NCI-H187 (cell line): ENCODE results near the gene TBC1D1.
A peak's percentile ranks its signal among the peaks of the same experiment; 100 is the strongest.
"Not testable (repeated sequence)": the region's sequence is repeated elsewhere in the genome, so short reads cannot be mapped to it uniquely, and the experiment has no call there.

Source experiments
- DNase-seq, 2 experiments: peaks; one replicate each; lab custom pipeline; 2025; lab: John Stamatoyannopoulos, UW

The TBC1D1 gene

GRCh38 chr4:37889849-37890800 is 759 bp upstream of the TBC1D1 start:
- peak; percentile 41 to 47 for DNase-seq

DNA sequence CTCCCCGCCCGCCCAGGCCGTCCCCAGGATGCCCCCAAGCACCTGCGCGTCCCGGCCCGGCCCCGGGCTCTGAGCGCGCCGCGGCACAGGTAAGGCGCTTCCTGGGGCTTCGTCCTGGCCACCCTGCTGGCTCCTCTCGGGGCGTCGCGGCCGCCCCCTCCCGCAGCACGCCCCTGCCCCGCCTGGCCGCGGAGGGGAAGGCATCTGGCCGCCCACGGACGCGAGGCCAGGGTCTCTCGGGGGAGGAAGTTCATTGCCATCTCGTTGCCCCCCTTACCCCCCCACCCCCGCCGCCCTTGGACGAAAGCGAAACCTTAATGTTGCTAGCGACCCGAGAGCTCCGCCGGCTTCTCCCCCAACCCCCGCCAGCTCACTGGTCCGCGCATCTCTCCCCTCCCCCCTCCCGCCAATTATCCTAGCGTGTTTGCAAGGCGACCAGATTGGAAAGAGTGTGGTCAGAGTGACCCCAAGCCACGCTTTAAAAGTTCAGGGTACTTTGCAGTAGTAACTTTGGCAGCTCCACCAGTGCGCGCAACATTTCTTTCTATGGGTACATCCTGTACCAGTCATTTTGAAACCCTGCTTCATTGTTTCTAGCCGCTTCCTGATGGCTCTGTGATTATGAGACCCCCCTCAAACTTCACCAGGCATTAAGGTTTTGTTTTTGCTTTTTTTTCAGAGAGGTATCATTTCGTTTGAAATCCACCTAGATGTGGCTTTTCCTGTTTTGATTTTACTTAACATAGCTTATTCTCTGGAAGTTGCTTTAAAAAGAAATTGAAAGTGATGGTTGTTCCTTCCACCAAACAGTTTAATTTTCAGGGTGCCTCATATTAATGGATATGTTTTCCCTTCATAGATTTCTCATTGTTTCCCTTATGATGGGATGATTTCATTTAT is 626 bp downstream of the TBC1D1 start:
- DNase-seq: peak in 1 of 2 experiments; percentile 23

DNA sequence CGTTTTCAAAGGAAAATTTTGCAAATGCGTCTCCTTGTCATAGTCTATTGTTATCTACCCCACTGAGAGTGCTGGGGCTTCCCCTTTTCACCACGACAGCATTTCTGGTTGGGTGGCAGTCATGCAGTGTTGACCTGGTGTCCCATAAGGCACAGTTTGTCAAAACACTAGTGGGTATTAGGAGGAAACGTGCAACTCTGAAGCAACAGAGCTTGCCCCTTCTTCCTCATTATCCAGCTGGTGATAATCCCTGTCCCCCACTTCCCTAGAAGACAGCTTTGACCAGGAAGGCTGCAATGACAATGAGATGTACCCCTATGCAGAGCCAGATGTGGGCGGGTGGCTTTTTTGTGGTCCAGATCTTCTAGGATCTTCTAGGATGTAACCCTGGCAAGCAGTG is 1.8 kb downstream of the TBC1D1 start:
- DNase-seq: no peak

DNA sequence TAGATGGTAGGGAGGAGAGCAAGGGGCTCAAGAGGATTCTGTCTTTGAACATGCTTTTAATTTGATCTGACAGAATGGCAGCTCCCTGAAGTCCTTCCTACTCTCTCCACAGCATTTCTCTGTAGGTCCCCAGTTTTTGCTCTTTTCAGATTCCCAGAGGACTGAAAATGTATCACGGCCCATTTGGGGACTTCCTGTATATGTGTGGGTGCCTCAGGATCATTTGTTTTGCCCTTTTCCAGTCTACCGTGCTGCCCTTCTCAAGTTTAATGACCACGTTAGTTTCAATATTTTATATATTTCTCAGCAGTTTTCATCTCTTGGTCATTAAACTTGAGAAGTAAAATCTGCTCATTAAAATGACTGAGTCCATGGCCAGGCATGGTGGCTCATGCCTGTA is 2.3 kb downstream of the TBC1D1 start:
- no peak for DNase-seq

GRCh38 chr4:37895271-37895670 is 4.4 kb downstream of the TBC1D1 start:
- no peak for DNase-seq

- no peak for DNase-seq
Observed at GRCh38 chr4:37896206-37896860, 5.4 kb downstream of the TBC1D1 start.

DNA sequence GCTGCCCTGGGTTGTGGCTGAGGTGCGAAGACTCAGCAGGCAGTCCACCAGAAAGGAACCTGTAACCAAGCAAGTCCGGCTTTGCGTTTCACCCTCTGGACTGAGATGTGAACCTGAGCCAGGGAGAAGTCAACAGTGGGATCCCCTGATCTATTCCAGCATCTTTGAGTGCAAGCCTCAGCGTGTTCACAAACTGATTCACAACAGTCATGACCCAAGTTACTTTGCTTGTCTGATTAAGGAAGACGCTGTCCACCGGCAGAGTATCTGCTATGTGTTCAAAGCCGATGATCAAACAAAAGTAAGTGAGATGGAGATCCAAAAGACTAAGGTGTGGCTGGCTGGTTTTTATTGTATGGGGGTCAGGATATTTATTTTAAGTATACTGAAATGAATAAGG is 11.3 kb downstream of the TBC1D1 start:
- DNase-seq: no peak

DNA sequence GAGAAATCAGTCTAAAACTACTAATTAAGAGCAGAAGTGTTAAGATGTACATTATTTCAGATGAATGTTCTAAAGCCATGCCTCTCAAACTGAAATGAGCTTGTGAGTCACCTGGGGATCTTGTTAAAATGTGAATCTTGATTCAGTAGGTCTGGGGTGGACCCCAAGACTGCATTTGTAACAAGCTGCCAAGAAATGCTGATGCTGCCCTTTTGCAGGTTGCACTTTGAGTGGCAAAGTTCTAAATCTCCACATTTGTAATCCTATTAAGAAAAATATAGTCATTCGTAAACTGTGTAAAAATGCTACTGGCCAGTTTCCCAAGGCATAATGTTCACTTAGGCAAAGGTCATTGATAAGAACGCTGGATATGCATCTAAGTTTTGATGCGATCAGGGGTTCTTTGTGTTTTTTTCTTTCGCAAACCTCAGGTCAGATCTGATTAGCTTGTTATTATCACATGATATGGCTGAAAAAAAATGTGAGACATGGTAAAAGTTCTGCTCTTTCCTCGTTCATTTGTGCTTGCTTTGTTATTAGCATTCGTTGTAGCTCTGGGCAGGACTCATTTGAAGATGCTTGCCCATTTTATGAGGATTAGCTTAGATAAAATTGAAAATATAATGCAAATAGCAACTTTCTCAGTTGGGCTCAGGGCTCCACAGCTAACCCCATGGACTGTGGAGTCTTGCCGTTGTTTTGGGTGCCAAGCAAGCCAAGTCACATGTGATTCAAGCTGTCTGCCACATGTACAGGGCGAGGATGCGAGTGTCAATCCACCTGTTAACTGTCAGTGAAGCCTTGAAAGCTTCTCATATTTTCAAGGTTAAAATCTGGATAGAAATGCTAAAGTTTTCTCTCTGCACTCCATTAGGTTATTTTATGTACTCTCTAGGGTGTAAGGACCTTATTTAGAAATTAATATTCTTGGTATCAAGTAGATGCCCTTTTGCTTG is 12.1 kb downstream of the TBC1D1 start:
- DNase-seq: no peak

DNA sequence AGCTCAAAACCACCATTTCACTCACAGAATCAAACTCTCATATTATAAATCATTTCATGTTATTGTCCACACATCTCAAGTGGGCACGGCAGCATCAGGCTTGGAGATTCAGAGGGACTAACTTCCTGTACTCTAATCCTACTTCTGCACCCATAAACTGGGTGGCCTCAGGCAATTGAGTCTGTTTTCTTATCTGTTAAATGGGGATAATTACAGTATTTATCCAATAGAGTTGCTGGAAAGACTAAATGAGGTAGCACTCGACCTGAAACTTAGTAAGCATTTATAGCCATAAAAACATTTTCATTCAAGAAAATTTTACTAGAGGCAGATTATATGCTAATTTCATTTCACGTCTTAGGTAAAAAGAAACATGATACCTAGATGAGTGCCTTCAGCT is 13.0 kb downstream of the TBC1D1 start:
- no peak for DNase-seq

- no peak for DNase-seq
Observed at GRCh38 chr4:37904824-37905223, 13.9 kb downstream of the TBC1D1 start.

GRCh38 chr4:37905533-37906169 is 14.8 kb downstream of the TBC1D1 start:
- DNase-seq: no peak

- DNase-seq: no peak
Observed at GRCh38 chr4:37908488-37909331, 17.8 kb downstream of the TBC1D1 start.

- no peak for DNase-seq
Observed at GRCh38 chr4:37909332-37910090, 18.6 kb downstream of the TBC1D1 start.

DNA sequence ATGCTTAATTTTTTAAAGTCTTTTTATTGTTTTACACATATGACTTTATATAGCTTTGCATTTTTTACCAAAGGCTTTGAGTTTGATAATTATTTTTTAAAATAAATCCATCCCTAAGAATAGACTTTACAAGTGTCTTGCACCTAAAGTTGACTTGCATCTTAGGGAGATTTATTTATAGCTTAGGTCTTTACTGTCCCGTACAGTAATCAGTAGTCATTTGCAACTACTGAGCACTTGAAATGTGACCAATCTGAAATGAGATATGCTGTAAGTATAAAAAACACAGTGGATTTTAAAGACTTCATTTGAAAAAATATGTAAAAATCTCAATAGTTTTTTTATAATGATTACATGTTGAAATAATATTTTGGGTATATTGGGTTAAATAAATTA is 19.2 kb downstream of the TBC1D1 start:
- DNase-seq: no peak

DNA sequence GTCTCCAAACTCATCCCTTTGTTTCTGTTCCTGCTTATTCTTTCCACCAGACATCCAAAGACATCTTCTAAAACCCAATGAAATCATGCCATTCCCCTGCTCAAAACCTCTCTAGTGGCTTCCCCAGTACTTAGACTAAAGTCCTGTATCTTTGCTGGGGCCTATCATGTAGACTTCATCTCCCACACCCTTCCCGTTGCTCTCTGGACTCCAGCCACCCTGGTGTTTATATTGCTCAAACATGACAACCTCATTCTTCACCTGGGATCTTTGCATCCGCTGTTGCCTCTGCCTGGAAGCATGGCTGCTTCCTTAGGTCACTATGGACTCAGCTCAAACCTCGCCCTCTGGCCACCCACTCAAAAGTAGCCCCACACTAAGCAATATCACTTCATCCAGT is 23.7 kb downstream of the TBC1D1 start:
- no peak for DNase-seq

DNA sequence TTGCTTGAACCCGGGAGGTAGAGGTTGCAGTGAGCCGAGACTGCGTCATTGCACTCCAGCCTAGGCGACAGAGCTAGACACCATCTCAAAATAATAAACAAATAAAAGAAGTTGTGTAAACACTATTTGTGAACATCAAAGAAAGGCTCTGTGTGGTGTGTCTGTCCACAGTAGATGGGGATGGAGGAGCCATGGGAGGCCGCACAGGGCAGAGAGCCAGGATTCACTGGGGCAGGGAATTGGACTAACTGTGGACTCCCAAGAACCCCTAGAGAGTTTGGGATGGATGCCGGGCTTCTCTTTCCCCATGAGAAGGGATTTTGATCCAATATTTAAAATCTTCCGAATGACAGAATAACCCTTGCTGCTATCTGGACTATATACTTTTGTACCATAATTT is 26.5 kb downstream of the TBC1D1 start:
- no peak for DNase-seq

GRCh38 chr4:37918653-37919052 is 27.8 kb downstream of the TBC1D1 start:
- no peak for DNase-seq

- DNase-seq: no peak
Observed at GRCh38 chr4:37922328-37922727, 31.4 kb downstream of the TBC1D1 start.

GRCh38 chr4:37923089-37923488 is 32.2 kb downstream of the TBC1D1 start:
- DNase-seq: not testable (repeated sequence)
